ENCODE results near the gene DGCR6L.

DNA sequence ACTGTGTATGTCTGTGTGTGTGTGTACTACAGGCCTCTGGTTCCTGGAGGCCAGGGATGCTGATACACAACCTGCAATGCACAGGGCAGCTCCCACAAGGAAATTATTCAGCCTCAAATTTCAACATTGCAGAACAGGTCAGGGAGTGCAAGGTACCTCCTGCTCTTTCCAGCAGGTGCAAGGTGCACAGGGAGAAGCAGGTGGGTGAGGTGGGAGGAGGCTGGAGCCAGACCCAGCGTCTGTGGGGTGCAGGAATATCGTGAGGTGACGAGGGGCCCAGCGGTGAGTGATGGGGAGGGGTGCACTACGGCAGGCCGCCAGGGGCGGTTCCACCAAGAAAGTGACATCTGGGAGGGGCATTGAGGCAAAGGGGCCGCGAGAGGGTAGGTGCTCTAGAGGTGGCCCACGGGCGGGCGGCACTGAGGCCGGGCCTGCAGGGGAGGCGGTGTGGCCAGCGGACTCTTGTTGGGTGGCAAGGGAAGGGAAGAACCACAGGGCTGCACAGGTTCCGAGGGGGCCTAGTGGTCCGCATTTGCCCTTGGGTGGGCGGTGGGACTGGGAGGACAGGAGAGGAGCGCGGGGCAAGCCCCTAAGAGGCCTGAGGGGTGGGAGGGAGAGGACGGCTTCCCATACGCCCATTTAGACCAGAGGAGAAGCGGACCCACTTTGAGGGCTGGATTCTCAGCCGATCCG, 21.6 kb downstream of the DGCR6L start:
- TF ChIP-seq EZH2 (IDR thresholded peaks at IDR 0.05) (no peak), POLR2AphosphoS5 (IDR thresholded peaks at IDR 0.05; ENCODE audit: borderline replicate concordance, low read depth, low read length) (no peak), FOXP2 (optimal IDR thresholded peaks at IDR 0.05; ENCODE audit: control extremely low read depth, extremely low read length, insufficient read depth) (no peak)
